NCI-H460 (cell line): Measurements from ENCODE around the gene KCNIP3. TPM values are rescaled to one million over a fixed set of nuclear protein-coding genes. Genes with fewer than 3 reads are reported as not detected.

ENCODE experiments used
- DNase-seq: peaks from one replicate; pipeline ENCODE4 v3.0.0-alpha.2; 2016; ENCODE audit warnings: low read depth; ENCODE audit errors: extremely low read depth
- total RNA-seq: library from RNA; depleted of rRNA; stranded (reverse); fragments of >200 nt; shearing (Covaris generic); gene quantifications from 2 replicates; pipeline ENCODE4 v1.2.3, GENCODE V29; 2014

KCNIP3 gene
- total RNA-seq, 1 experiment from 2014 or later = 3.8 TPM

DNA sequence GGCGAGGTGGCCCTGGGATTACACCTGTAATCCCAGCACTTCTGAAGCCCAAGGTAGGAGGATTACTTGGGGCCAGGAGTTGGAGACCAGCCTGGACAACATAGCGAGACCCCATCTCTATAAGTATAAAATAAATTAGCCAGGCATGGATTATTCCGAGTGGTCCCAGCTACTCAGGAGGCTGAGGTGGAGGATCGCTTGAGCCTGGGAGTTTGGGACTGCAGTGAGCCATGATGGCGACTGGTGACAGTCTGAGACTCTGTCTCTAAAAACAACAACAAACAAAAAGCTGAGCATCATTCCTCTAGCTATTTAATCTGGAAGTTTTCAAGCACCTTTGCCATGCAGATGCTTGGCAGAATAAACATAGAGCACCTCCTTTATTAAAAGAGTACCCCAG is 83.6 kb downstream of the KCNIP3 start:
- DNase-seq = no peak

DNA sequence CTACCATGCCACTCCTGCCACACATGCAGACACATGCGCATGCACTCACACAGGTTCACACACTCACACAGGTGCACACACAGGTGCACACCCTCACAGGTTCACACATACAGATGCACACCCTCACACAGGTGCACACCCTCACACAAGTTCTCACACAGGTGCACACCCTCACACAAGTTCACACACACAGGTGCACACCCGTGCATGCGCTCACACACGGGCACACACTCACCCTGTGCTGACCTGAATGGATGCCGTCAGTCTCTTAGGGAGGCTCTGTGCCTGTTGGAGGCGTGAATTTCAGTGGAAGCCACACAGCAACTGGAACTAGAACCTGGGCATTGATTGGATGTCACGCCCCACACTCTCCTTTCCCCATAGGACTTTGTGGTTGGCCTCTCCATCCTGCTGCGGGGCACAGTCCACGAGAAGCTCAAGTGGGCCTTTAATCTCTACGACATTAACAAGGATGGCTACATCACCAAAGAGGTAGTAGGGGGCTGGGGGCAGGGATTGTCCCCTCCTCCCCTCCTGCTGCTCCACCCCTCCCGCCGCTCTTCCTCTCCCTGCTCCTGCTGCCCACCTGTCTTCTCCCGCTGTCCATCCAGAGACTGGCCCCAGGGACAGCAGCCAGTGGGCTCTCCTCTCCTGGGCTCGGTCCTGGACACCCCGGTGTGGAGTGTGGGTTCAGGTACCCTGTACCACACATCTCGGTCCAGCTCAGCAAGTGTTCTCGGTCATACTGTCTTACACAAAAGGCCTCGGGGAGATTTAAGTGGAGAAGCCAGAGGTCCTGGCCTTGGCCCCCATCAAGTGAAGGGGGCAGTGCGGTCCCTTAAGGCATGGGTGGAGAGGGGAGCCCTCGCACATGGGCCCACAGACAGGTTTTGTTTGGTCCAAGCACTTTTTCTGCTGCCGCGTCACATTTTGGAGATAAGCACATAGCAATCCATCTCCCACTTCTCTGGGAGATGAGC is 84.4 kb downstream of the KCNIP3 start:
- no peak for DNase-seq

DNA sequence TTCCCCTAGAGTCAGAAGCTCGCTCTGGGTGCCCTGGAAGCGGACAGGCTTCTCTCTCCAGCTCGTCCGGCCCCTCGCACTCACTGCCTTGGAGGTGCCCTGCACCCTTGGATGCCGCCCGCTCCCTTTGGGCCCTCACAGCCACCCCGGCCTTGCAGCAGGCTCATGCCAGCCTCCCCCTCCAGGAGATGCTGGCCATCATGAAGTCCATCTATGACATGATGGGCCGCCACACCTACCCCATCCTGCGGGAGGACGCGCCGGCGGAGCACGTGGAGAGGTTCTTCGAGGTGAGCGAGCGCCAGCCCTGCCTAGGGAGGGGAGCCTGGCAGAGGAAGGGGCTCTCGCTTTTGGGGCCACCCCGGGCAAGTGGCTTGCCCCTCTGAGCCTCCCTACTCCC is 85.0 kb downstream of the KCNIP3 start:
- DNase-seq = no peak

DNA sequence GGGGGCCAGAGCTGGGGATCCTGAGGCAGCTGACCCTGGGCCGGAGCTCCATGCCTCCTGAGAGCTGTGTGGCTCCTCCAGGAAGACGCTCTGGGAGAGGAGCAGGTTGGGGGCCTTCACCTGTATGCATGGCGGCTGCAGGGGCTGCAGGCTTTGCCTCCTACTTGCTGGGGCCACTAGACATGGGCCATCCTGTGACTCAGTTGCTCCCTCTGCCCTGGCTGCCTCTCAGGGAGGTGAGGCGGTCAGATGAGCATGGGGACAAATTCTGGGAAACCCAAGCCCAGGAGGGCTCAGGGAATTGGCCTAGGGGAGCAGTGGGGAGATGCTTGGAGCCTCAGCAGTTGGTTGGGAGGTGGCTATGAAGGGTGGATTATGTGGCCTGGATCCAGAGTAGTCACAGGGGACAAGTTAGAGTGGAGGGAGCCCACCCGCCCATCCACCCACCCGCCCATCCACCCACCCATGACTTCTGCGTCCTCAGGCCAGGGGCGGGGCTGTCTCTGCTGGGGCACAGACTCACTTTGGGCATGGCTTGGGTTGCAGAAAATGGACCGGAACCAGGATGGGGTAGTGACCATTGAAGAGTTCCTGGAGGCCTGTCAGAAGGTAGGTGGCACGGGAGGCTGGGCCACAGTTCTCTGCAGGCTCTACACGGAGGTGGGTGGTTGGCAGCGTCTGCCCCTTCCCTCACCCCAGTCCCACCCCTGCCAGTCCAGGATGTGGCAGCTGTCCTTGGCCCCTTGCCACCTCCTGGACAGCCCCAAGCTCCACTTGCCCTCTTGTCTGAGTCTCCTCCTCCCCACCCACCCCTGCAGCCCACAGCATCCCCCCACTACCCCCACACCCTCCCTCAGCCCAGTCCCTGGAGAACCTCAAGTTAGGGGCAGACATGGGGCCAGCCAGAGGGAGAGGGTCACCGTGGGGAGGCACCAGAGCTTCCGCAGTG is 85.8 kb downstream of the KCNIP3 start:
- DNase-seq = no peak

DNA sequence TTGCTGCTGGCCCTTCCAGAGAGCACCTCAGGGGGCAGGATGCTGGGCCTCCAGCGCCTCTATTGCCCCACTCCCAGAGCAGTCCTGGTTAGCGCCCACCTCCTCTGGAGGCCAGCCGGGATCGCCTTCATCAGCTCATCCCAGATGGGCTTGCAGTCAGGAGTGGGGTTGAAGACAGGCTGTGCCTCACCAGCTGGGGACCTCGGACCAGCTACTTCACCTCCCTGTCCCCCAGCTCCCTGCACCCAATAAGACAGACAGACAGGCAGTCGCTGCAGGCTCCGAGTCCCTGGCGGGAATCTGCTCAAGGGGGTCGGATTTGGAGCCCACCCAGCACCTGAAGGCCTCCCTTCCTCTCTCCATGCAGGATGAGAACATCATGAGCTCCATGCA is 86.5 kb downstream of the KCNIP3 start:
- no peak for DNase-seq

DNA sequence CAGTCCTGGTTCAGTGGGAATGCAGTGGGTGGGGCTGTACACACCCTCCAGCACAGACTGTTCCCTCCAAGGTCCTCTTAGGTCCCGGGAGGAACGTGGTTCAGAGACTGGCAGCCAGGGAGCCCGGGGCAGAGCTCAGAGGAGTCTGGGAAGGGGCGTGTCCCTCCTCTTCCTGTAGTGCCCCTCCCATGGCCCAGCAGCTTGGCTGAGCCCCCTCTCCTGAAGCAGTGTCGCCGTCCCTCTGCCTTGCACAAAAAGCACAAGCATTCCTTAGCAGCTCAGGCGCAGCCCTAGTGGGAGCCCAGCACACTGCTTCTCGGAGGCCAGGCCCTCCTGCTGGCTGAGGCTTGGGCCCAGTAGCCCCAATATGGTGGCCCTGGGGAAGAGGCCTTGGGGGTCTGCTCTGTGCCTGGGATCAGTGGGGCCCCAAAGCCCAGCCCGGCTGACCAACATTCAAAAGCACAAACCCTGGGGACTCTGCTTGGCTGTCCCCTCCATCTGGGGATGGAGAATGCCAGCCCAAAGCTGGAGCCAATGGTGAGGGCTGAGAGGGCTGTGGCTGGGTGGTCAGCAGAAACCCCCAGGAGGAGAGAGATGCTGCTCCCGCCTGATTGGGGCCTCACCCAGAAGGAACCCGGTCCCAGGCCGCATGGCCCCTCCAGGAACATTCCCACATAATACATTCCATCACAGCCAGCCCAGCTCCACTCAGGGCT is 87.9 kb downstream of the KCNIP3 start:
- no peak for DNase-seq

DNA sequence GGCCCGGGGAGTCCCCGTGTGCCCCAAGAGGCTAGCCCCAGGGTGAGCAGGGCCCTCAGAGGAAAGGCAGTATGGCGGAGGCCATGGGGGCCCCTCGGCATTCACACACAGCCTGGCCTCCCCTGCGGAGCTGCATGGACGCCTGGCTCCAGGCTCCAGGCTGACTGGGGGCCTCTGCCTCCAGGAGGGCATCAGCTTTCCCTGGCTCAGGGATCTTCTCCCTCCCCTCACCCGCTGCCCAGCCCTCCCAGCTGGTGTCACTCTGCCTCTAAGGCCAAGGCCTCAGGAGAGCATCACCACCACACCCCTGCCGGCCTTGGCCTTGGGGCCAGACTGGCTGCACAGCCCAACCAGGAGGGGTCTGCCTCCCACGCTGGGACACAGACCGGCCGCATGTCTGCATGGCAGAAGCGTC is 88.4 kb downstream of the KCNIP3 start:
- no peak for DNase-seq

DNA sequence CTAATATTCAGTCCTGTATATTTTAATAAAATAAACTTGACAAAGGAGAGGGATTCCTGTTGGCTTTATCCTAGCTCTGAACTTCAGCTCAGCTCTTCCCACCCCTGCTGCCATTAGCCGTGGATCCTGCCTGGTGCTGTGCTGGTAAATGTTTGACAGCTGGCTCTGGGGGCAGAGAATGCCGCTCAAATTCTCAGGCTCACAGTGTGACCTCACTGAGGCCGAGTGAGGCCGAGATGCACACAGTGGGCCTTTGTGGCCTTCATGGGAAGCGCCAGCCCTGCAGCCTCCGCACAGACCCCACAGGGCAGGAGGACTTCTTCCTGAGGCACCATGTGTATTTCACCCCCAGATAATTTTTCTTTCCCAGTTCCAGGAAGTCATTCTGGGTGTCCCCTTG is 88.9 kb downstream of the KCNIP3 start:
- no peak for DNase-seq

DNA sequence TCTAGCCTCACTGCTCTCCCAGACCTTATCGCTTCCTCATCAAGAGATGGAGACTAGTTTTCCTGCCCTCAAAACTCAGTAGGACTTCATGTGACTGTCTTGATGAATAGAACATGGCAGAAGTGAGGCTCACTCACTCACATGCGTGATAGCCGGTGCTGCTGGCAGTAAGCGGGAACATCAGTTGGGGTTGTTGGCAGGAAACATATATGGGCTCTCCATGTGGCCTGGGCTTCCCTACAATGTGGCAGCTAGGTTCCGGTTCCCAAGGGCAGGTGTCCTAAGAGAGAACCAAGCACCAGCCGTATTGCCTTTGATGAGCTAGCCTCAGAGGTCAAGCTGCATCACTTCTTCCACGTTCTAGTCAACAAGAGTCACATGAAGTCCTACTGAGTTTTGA is 90.2 kb downstream of the KCNIP3 start:
- DNase-seq = no peak

DNA sequence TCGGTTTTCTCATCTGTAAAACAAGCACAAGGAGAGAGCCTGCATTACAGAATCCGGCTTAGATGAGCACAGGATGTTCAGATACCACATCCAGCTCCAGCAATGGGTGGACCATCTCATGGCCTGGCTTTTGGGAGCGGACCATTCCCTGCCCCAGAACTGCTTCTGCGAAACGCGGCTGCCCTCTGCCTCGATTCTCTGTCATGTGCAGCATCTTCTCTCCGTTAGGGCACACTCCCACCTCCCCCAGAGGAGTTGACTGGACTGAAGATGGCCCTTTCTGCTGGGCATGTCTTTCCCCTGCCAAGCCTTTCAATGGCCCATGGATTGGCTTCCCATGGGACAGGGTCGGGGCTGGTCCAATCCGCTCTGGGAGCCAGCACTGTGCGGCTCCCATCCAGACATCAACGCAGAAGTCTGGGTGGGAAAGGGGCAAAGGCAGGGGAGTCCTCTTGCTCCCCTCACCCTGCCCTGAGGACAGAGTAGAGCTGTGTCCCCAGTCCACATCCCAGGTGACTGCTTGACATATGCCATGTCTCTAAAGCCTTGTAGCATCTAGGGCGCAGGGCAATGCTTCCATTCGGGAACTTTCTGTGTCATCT is 91.0 kb downstream of the KCNIP3 start:
- DNase-seq = no peak

DNA sequence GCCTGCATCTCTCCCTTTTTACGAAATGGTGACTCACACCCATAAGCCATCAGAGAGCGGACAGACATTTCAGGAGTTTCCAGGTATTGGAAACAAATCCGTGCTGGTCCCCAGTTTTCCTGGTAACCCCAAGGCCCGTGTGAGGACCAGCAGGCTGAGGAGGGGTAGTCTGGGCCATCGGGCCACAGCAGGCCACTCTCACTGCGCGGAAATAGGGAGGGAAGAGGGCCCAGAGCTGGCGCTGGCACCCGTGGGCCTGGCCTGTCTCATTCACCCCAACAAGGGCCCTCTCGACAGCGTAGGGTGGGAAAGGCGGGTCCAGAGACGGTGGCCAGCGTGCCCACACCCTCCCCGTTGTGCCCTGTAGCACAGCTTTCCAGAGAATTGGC is 91.7 kb downstream of the KCNIP3 start:
- no peak for DNase-seq

DNA sequence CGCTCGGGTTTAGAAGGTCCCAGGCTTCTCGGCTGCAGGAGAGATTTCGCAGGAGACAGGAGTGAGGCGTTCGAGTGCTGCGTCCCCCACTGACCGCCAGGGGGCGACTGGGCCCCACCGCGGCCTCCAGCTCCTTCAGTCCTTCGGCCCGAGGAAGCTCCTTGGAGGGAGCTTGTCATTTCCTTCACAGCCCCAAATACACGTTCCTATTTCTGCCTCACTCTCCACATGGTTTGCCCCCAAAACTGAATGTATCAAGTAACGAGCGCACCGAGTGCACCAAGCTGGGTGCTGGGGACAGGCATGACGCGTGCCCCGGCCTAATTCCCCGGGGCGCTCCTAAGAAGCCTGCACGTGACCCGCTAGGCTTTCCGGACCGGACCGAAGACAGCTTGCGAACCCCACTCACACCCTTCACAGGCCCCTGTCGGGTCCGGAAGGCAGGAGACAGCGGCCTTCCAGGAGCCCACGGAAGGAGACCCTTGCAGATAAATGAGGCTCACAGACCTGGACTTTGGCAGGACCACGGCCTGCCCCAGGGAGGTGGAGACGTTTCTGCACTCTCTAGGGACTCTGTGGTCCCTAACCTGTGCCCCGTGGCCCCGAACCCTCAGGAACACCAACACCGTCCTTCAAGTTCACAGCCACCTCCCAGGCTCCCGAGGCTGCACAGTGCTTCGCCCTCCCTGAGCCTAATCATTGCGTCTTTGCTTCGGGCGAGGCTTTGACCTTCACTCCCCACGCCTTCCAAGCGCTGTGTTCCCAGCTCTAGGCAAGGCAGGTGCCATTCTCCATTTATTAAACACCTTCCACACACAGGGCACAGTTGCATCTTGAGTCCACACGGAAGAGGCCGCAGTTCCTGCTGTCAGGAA is 92.3 kb downstream of the KCNIP3 start:
- peak; percentile 40 for DNase-seq

DNA sequence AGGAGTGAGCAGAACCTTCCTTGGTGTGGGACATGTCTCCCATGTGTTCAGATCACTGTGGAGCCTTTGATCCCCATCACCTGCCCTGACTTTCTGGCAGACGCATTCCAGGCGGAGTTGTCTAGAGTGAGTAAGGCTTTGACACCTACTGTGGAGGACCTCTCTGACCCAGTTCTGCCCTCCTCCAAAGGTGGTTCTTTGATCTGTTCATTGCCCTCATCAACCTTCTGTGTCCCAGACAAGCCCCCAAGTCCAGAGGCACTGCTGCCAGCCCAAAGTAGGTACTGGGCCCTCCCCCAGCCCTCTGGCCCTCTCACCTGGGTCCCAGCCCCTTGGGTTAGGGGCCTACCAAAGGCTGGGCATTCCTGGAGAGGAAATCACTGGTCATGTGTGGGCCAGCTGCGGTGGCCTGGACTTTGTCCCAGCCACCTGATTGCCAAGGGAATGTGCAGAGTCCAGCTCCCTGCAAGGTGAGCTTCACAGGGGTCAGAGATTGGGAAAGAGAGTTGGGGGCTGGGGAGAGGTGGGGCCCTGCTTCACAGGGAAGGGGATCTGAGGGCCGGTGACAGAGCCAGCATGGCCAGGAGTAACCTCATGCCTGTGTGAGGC is 93.2 kb downstream of the KCNIP3 start:
- no peak for DNase-seq

DNA sequence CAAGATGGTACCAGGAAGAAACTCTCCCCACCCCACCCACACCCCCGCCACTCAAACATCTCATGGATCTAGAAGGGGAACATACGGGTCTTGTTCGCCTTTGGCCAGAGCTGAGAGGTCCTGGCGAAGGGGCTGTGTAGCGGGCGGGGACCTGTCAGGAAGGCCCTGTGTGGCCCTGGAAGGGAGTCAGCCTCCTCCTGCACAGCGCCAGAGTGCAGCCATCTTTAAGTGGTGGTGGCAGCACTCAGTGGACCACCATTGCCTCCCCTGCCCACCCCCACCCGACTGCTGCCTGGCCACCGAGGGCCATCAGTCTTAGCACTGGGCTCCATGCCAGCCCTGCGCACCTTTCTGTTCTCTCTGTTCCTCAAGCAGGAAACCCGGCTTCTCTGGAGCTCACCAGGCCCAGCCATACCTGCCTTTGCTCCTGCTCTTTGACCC is 93.8 kb downstream of the KCNIP3 start:
- no peak for DNase-seq

DNA sequence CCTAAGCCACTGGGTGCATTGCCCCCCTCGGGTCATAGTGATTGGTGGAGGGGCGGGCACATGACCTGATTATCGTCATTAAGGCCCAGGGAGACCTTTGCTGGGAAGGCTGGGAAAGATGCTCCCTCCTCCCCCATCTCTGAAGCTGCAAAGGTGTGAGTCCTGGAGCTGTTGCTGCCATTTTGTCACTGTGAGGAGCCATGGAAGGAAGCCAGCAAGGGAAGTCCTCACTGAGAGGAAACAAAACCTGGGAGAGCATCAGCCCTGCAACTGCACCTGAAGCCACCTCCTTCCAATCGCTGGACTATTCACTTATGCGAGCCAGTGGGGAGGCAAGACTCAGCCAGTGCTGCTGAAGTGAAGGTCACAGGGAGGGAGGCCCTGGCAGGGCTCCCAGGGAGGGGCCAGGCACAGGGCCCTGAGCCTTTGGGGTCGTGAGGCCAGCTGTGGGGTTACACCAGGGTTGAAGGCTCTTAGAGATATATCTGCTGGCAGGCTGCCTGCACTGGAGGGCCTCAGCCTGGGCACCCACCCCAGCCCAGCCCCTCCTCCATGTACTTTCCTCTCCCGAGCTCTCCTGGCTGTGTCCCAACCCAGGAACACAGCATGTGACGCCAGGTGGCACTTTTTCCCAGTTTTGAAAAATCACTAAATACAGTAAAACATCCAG is 94.6 kb downstream of the KCNIP3 start:
- no peak for DNase-seq

DNA sequence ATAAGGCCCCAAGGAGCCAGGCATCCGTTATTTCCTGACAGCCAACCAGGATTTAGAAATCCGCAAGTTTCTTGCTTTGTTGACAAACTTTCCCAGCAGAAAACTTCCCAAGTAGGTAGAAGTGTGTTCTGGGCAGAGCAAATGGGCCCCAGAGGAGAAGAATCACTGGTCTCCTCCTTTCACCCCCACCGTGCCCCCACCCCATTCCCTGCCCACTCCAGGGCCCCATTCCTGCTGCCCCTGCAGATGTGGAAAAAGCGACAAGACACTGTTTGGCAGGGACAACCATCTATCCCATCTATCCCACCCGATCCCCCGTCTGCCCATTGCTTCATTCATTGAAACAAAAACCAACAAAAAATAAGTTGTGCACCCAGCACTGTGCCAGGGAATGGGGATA is 95.2 kb downstream of the KCNIP3 start:
- DNase-seq = no peak

DNA sequence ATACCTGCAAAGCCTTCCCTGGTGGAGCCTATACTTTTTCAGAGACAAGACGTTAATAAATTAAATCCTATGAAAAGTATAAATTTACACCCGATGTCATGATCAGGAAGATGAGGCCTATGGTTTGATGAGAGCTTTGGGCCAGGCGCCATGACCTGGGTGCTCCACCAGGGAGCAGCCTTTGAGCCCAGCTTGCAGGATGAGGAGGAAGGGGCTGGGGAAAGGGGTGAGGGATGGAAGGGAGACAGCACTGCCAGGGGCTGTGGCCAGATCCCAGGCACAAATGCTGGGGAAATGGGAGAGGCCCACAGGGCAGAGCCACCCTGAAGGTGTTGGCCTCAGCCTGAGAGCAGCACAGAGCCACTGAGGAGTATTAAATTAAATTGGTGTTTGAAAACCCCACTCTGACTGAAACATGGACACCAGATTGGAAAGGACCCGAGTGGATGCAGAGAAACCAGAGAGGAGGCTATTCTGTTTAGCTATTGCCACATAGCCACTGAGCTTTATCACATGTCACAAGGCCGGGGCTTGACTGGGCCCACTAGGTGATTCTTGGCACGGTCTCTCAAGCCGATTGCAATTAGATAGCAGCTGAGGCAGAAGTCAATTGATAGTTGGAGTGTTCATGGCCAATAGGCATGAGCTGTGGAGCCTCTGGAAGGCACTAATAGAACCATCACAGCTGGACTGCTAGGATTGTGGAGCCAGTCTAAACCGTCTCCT is 95.7 kb downstream of the KCNIP3 start:
- DNase-seq = no peak

DNA sequence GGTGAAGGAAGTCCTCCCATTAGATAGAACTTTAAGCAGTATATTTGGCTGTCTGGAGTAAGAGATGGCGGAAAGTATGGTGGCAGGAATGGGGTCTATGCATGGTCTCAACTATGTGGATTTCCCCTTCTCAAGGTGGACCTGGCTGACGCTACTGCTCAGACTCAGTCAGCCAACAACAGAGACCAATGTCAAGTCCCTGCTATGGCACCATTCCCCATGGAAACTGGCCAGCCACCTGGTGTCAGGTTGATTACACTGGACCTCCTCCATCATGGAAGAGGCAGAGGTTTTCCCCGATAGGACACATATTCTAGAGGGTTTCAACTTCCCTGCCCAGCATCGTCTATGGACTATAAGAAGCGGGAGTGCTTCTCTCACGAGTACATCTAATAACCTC is 96.8 kb downstream of the KCNIP3 start:
- no peak for DNase-seq
